Measurements from ENCODE around the gene UAP1.

UAP1 gene

GRCh38 chr1:162551969-162552683 lies 9.4 kb upstream of the UAP1 start:
- Histone ChIP-seq H3K79me2 (ENCODE audit: control insufficient read depth, low read length) (no peaks in the 10 kb centered on the region), H3K9me3 (ENCODE audit: control insufficient read depth, insufficient read depth, low read length) (no peaks in the 10 kb centered on the region), H4K20me1 (ENCODE audit: control insufficient read depth, insufficient read depth, low read depth, low read length) (no peaks in the 10 kb centered on the region), H3K4me2 (ENCODE audit: low read length) (no peak overlapping the region), H3K27ac (ENCODE audit: low read depth, low read length) (no peak overlapping the region), H3K9me2 (replicated peaks; ENCODE audit: control insufficient read depth, low read length) (no peaks in the 10 kb centered on the region), H3F3A (ENCODE audit: control insufficient read depth, insufficient read depth) (no peaks in the 10 kb centered on the region), H3K36me3 (ENCODE audit: control insufficient read depth, low read length) (no peaks in the 10 kb centered on the region), H3K4me1 (ENCODE audit: control insufficient read depth, low read length) (no peaks in the 10 kb centered on the region), H3K27me3 (ENCODE audit: control insufficient read depth, low read length) (no peaks in the 10 kb centered on the region), H3K4me3 (ENCODE audit: low read length) (no peak overlapping the region)
- no peak for TF ChIP-seq CTCF (IDR thresholded peaks at IDR 0.05; ENCODE audit: low read depth, low read length, poor library complexity, severe bottlenecking)
- no peak for TF ChIP-seq EZH2phosphoT487 (IDR thresholded peaks at IDR 0.05; ENCODE audit: borderline replicate concordance, low read length)

- TF ChIP-seq EZH2phosphoT487 (IDR thresholded peaks at IDR 0.05; ENCODE audit: borderline replicate concordance, low read length) (no peak), CTCF (IDR thresholded peaks at IDR 0.05; ENCODE audit: low read depth, low read length, poor library complexity, severe bottlenecking) (no peak)
- Histone ChIP-seq H3K9me2 (replicated peaks; ENCODE audit: control insufficient read depth, low read length) (no peaks in the 10 kb centered on the region), H4K20me1 (ENCODE audit: control insufficient read depth, insufficient read depth, low read depth, low read length) (no peaks in the 10 kb centered on the region), H3K4me3 (ENCODE audit: low read length) (no peak overlapping the region), H3K27me3 (ENCODE audit: control insufficient read depth, low read length) (no peaks in the 10 kb centered on the region), H3K36me3 (ENCODE audit: control insufficient read depth, low read length) (no peaks in the 10 kb centered on the region), H3K27ac (ENCODE audit: low read depth, low read length) (no peak overlapping the region), H3K9me3 (ENCODE audit: control insufficient read depth, insufficient read depth, low read length) (no peaks in the 10 kb centered on the region), H3K79me2 (ENCODE audit: control insufficient read depth, low read length) (no peaks in the 10 kb centered on the region), H3K4me1 (ENCODE audit: control insufficient read depth, low read length) (no peaks in the 10 kb centered on the region), H3F3A (ENCODE audit: control insufficient read depth, insufficient read depth) (no peaks in the 10 kb centered on the region), H3K4me2 (ENCODE audit: low read length) (no peak overlapping the region)
Observed at GRCh38 chr1:162552684-162553252, 8.8 kb upstream of the UAP1 start.

GRCh38 chr1:162554258-162554657 lies 7.3 kb upstream of the UAP1 start:
- H3K4me1 ChIP-seq (ENCODE audit: control insufficient read depth, low read length) = no peaks in the 10 kb centered on the region
- no peaks in the 10 kb centered on the region for H3K79me2 ChIP-seq (ENCODE audit: control insufficient read depth, low read length)
- no peak for TF ChIP-seq EZH2phosphoT487 (IDR thresholded peaks at IDR 0.05; ENCODE audit: borderline replicate concordance, low read length)
- TF ChIP-seq CTCF (IDR thresholded peaks at IDR 0.05; ENCODE audit: low read depth, low read length, poor library complexity, severe bottlenecking) = no peak
- H3K4me3 ChIP-seq (ENCODE audit: low read length) = no peak overlapping the region
- no peaks in the 10 kb centered on the region for H3K36me3 ChIP-seq (ENCODE audit: control insufficient read depth, low read length)
- no peaks in the 10 kb centered on the region for H3K9me2 ChIP-seq (replicated peaks; ENCODE audit: control insufficient read depth, low read length)
- no peaks in the 10 kb centered on the region for H3F3A ChIP-seq (ENCODE audit: control insufficient read depth, insufficient read depth)
- no peaks in the 10 kb centered on the region for H3K27me3 ChIP-seq (ENCODE audit: control insufficient read depth, low read length)
- no peaks in the 10 kb centered on the region for H4K20me1 ChIP-seq (ENCODE audit: control insufficient read depth, insufficient read depth, low read depth, low read length)
- H3K27ac ChIP-seq (ENCODE audit: low read depth, low read length) = no peak overlapping the region
- no peaks in the 10 kb centered on the region for H3K9me3 ChIP-seq (ENCODE audit: control insufficient read depth, insufficient read depth, low read length)
- no peak overlapping the region for H3K4me2 ChIP-seq (ENCODE audit: low read length)
